Measurements from ENCODE around the gene STIL.

STIL gene

DNA sequence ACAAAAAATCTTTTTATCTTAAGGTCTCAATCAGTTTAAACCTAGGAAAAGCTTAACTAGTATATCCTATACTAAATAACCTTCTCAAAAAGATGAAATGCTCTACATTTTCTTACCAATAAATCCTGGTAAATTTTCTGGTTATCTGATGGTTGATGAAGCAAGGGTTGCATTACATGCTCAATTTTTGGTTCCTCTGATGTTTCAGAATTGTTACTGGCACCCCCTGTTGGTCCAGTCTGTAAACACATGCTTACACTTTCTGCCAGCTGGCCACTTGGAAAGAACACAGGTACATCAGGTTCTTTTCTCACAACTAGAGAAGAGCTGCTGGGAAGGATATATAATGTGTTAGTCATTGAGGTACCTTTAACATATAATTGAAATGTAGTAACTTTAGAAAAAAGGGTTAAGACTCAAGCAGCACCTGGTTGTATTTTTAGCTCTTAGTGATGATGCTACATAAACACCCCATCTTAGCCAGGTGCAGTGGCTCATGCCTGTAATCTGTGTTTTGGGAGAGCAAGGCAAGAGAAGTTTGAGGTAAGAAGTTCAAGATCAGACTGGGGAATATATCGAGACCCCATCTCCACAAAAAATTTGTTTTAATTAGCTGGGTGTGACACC, 51.0 kb downstream of the STIL start:
- DNase-seq (ENCODE audit: low spot score): peak; percentile 45
- ChIA-PET CTCF (interaction anchor here (0.5 to 3.0 kb wide), 8 partner anchors 14 to 1242 kb away, joined by 3 to 23 read pairs (median 4); no protein-coding TSS in a partner anchor), POLR2A (ENCODE audit: low non-redundant PET) (interaction anchor here (0.6 kb wide), 1 partner anchor 11 kb away, joined by 3 read pairs; no protein-coding TSS in a partner anchor)
- H3K27ac ChIP-seq: no peak overlapping the region
- TF ChIP-seq, protein P1, sequence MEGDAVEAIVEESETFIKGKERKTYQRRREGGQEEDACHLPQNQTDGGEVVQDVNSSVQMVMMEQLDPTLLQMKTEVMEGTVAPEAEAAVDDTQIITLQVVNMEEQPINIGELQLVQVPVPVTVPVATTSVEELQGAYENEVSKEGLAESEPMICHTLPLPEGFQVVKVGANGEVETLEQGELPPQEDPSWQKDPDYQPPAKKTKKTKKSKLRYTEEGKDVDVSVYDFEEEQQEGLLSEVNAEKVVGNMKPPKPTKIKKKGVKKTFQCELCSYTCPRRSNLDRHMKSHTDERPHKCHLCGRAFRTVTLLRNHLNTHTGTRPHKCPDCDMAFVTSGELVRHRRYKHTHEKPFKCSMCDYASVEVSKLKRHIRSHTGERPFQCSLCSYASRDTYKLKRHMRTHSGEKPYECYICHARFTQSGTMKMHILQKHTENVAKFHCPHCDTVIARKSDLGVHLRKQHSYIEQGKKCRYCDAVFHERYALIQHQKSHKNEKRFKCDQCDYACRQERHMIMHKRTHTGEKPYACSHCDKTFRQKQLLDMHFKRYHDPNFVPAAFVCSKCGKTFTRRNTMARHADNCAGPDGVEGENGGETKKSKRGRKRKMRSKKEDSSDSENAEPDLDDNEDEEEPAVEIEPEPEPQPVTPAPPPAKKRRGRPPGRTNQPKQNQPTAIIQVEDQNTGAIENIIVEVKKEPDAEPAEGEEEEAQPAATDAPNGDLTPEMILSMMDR (conservative IDR thresholded peaks at IDR 0.05; ENCODE audit: low read depth): peak; percentile 66

DNA sequence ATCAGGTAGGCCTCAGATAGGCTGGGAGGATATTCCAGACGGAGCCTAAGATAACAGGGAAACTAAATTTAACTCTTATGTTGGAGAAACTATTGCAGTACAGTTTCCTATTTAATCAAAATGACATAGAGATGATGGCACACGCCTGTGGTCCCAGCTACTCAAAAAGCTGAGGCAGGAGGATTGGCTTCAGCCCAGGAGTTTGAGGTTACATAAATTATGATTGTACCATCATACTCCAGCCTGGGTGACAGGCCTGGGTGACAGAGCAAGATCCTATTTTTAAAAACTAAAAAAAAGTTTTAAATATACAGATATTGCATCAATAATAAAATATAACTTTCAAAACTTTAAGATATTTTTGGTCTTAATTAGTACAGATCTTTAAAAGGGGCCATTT, 56.7 kb downstream of the STIL start:
- TF ChIP-seq, protein P1 (conservative IDR thresholded peaks at IDR 0.05; ENCODE audit: low read depth): no peak
- no peak overlapping the region for H3K27ac ChIP-seq
- CTCF ChIA-PET: no interaction called here
- no peak for DNase-seq (ENCODE audit: low spot score)
- POLR2A ChIA-PET (ENCODE audit: low non-redundant PET): no interaction called here

DNA sequence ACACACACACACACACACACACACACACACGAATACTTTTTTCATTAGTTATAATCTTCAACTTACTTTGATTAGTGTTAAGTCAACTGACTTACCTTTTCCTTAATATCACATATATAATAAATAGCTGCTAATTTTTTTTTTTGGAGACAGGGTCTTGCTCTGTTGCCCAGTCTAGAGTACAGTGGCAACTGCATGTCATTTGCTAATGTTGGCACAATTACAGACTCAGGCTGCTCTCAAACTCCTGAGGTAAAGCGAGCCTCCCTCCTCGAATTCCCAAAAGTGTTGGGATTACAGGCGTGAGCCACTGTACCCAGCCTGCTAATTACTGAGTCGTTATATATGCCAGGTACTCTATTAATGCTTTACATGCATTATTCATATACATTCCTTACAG, 61.2 kb downstream of the STIL start:
- H3K27ac ChIP-seq: no peak overlapping the region
- no peak for DNase-seq (ENCODE audit: low spot score)
- ChIA-PET POLR2A (ENCODE audit: low non-redundant PET) (interaction anchor here (0.6 kb wide), 1 partner anchor 10 kb away, joined by 3 read pairs; no protein-coding TSS in a partner anchor), CTCF (no interaction called here)
- TF ChIP-seq, protein P1 (conservative IDR thresholded peaks at IDR 0.05; ENCODE audit: low read depth): no peak

DNA sequence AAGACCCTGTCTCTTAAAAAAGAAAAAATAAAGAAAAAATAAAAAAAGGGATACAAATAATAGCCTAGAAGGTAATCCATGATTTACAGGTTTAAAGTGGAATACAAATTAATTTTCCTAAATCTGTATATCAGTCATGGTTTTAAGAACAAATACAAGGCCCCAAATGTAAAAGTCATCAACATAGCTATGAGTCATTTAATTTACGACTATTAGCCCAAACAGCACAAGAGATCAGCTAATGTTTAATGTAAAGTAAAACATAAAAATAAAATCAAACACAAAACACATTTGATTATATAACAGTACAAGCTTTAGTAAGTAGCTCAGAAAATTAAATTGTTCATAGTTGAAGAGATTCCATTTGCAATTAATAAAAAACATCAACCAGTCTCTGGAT, 61.6 kb downstream of the STIL start:
- no peak overlapping the region for H3K27ac ChIP-seq
- TF ChIP-seq, protein P1 (conservative IDR thresholded peaks at IDR 0.05; ENCODE audit: low read depth): no peak
- no peak for DNase-seq (ENCODE audit: low spot score)
- CTCF ChIA-PET: no interaction called here
- POLR2A ChIA-PET (ENCODE audit: low non-redundant PET): interaction anchor here (0.6 kb wide), 1 partner anchor 11 kb away, joined by 3 read pairs; no protein-coding TSS in a partner anchor

DNA sequence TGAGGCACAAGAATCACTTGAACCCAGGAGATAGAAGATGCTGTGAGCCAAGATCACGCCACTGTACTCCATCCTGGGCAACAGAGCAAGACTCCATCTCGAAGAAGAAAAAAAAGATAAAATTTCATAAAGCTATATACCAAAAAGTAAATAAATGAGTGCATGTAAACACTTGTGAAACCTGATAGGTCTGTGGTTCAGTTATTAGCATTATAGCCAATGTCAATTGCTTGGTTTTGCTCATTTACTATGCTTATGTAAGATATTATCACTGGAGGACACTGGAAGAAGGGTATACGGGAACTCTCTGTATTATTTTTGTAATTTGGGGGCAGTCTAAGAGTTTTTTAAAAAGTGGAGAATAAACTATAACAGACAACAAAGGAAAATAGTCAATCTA, 64.2 kb downstream of the STIL start:
- DNase-seq (ENCODE audit: low spot score): no peak
- ChIA-PET POLR2A (ENCODE audit: low non-redundant PET) (no interaction called here), CTCF (no interaction called here)
- TF ChIP-seq, protein P1 (conservative IDR thresholded peaks at IDR 0.05; ENCODE audit: low read depth): no peak
- H3K27ac ChIP-seq: no peak overlapping the region

DNA sequence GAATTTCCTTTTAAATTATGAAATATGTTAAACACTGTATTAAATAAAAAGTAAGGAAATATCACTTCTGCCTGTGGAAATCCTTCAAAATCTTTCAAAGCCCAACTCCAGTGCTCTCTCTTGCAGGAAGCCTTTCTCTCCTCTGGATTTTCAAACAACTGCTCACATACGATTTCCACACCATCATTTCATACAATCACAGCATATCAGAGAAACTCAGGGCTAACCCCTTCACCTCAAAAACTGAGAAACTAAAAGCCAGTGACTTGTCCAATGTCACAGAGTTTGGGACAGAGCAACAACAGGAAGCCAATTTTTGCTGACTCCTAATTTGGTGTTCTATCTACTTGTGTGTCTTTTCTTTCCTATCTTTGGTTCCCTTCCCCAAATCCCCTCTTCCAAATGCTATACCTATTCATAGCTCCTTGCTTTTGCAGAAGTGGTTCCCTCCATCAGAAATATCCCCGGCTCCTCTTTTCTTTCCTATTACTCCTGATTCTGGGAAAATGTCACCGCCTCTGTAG, 69.5 kb downstream of the STIL start:
- DNase-seq (ENCODE audit: low spot score): no peak
- TF ChIP-seq, protein P1 (conservative IDR thresholded peaks at IDR 0.05; ENCODE audit: low read depth): no peak
- CTCF ChIA-PET: no interaction called here
- no peak overlapping the region for H3K27ac ChIP-seq
- POLR2A ChIA-PET (ENCODE audit: low non-redundant PET): no interaction called here

Data from RWPE1 (cell line).